Neural crest cell (in vitro differentiated cells): ENCODE measurements around the gene NFIX. TPM values are rescaled to one million over a fixed set of nuclear protein-coding genes. Genes with fewer than 3 reads are reported as not detected.

Source experiments
- DNase-seq: peaks from one replicate; pipeline ENCODE4 v3.0.0; 2021; ENCODE audit warnings: low read depth, mixed read lengths, low spot score
- H3K27ac Mint-ChIP-seq: one replicate; pipeline ENCODE4 v1.8.0; 2021; ENCODE audit warnings: mild to moderate bottlenecking, mixed read lengths; ENCODE audit not compliant: unreplicated experiment
- H3K27me3 Mint-ChIP-seq: 2 replicates; pipeline ENCODE4 v1.8.0; 2021; ENCODE audit warnings: low read depth, mild to moderate bottlenecking, mixed read lengths
- H3K36me3 Mint-ChIP-seq: 2 replicates; pipeline ENCODE4 v1.8.0; 2021; ENCODE audit warnings: low read depth, mild to moderate bottlenecking, mixed read lengths
- H3K4me1 Mint-ChIP-seq: 2 replicates; pipeline ENCODE4 v1.8.0; 2021; ENCODE audit warnings: mixed read lengths
- H3K4me3 Mint-ChIP-seq: one replicate; pipeline ENCODE4 v1.8.0; 2021; ENCODE audit warnings: mild to moderate bottlenecking, mixed read lengths
- H3K9me3 Mint-ChIP-seq: 2 replicates; pipeline ENCODE4 v1.8.0; 2021; ENCODE audit warnings: mixed read lengths
- total RNA-seq: library from RNA; stranded (reverse); gene quantifications from 2 replicates; pipeline ENCODE4 v1.2.1, GENCODE V29; 2021
- TF ChIP-seq, protein P1 (sequence below): fragments of 200-600 bp; sonication (generic); conservative IDR thresholded peaks from 2 replicates; pipeline ENCODE4 v1.5.0; 2021; ENCODE audit warnings: antibody characterized with exemption, mild to moderate bottlenecking

Gene NFIX
- total RNA-seq, 1 donor from 2014 or later = 0.68 TPM

DNA sequence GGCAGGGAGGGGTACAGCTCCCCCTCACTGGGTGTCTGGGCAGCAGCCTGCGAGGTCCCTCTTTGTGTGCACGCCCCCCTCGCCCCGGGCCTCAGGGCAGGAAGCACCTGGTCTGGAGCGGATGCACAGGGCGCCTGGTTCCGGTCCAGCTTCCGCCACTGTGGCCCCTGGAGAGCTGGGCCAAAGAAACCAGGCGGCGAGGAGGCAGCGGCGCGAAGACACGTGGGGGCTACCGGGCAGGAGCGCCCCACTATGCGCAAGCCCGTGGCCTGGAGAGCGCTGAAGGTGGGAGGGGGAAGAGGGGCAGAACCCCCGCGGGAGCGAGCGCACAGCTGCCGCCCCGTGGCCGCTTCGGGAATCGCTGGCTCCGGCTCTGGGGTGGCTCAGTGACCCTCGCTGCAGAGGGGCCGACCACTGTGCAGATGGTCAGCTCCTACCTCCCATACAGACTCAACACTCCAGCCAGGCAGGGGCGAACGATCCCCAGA lies 109.1 kb downstream of the NFIX start:
- H3K27ac Mint-ChIP-seq = no peak overlapping the region
- TF ChIP-seq, protein P1, sequence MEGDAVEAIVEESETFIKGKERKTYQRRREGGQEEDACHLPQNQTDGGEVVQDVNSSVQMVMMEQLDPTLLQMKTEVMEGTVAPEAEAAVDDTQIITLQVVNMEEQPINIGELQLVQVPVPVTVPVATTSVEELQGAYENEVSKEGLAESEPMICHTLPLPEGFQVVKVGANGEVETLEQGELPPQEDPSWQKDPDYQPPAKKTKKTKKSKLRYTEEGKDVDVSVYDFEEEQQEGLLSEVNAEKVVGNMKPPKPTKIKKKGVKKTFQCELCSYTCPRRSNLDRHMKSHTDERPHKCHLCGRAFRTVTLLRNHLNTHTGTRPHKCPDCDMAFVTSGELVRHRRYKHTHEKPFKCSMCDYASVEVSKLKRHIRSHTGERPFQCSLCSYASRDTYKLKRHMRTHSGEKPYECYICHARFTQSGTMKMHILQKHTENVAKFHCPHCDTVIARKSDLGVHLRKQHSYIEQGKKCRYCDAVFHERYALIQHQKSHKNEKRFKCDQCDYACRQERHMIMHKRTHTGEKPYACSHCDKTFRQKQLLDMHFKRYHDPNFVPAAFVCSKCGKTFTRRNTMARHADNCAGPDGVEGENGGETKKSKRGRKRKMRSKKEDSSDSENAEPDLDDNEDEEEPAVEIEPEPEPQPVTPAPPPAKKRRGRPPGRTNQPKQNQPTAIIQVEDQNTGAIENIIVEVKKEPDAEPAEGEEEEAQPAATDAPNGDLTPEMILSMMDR = peak; percentile 61
- H3K4me1 Mint-ChIP-seq = peaks cover 6% of the 10 kb centered on the region
- no peak overlapping the region for H3K4me3 Mint-ChIP-seq
- peak; percentile 56 for DNase-seq
- no peaks in the 10 kb centered on the region for H3K9me3 Mint-ChIP-seq
- H3K27me3 Mint-ChIP-seq = peaks cover 35% of the 10 kb centered on the region
- peaks cover 4% of the 10 kb centered on the region for H3K36me3 Mint-ChIP-seq

DNA sequence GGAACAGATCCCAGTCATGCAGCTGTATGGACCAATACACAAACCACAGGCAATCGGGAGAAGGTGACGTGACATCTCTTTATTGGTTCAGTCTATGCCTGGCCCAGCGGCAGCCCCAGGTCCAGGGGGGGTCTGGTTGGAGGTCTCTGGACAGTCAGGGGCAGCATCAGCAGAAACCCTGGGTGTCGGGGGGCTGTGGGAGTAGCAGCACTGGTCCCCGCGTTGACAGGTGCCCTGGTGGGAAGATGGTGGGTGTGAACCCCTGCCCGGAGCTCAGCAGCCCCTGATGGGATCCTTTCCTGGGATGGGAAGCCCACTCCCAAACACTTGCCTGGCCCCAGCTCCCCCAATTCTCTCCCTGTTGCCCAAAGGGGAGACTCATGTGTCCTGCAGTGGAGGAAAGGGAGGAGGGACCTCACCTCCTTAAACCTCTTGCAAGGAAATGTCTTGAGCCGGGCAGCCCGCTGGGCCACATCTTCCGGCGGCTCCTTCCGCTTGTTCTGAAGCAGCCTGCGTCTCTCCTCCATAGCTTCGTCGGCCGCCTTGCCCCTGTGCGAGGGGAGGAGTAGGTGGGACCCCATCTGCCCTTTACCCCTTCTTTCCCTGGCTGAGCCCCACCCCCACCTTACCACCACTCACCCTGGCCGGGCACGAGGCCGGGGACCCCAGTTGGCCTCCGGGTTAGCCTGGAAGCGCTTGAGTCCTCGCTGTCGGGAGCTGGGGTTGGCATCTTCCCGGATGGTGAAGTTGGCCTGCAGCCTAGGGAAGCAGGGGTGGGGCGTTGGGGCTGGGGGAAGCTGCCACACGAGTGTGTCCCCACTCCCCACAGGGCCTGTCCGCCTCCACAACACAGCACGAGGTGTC lies 109.8 kb downstream of the NFIX start:
- H3K4me1 Mint-ChIP-seq = peaks cover 2% of the 10 kb centered on the region
- H3K27ac Mint-ChIP-seq = no peak overlapping the region
- no peak for DNase-seq
- no peak overlapping the region for H3K4me3 Mint-ChIP-seq
- H3K36me3 Mint-ChIP-seq = peaks cover 2% of the 10 kb centered on the region
- no peaks in the 10 kb centered on the region for H3K9me3 Mint-ChIP-seq
- TF ChIP-seq, protein P1 = no peak
- peaks cover 28% of the 10 kb centered on the region for H3K27me3 Mint-ChIP-seq

- H3K36me3 Mint-ChIP-seq = no peaks in the 10 kb centered on the region
- TF ChIP-seq, protein P1 = no peak
- H3K4me1 Mint-ChIP-seq = no peaks in the 10 kb centered on the region
- no peaks in the 10 kb centered on the region for H3K9me3 Mint-ChIP-seq
- no peak overlapping the region for H3K4me3 Mint-ChIP-seq
- DNase-seq = no peak
- no peak overlapping the region for H3K27ac Mint-ChIP-seq
- no peaks in the 10 kb centered on the region for H3K27me3 Mint-ChIP-seq
These were observed 114.3 kb downstream of the NFIX start for GRCh38 chr19:13109361-13110098.

DNA sequence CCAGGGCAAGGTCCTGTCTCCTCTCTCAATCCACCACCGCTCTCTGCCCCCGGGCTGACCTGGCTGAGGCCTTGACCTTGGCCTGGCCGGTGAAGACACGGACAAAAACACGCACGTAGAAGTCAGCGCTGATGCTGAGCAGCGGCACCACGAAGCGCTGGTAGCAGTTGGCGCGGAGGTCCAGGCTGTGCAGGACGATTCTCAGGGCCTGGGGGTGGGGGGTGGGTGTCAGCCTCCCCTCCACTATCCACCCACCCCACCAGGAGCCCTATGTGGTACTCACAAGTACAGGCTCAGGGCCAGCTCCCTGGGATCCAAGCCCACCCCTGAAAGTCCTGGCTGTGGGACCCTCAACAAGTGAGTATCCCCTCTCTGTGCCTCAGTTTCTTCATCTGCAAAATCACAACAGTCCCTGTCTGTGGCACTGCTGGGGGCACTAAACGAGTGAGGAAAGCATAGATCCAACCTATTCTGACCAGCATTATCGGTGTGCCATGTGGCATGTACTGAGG lies 114.9 kb downstream of the NFIX start:
- Mint-ChIP-seq H3K36me3 (no peaks in the 10 kb centered on the region), H3K4me3 (no peak overlapping the region), H3K27ac (no peak overlapping the region), H3K9me3 (no peaks in the 10 kb centered on the region), H3K27me3 (no peaks in the 10 kb centered on the region), H3K4me1 (no peaks in the 10 kb centered on the region)
- no peak for DNase-seq
- TF ChIP-seq, protein P1 = no peak

DNA sequence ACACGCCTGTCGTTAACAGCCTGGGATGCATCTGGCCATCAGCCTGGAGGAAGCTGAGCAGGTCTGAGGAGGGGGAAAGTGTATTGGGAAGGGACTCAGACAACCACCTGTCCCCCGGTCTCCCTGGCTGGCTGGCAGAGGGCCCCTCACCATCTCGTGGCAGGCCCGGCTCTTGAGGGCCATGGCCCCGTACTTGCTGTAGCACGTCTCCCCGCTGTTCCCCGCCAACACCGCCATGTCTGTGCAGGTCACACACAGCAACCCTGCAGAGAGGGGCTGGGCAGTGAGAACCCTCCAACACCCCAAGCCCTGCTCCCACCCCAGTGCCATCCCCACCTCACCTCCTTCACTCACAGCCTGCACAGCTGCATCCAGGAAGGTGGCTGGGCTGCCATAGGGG lies 117.3 kb downstream of the NFIX start:
- H3K36me3 Mint-ChIP-seq = no peaks in the 10 kb centered on the region
- no peak for DNase-seq
- H3K4me1 Mint-ChIP-seq = peaks cover 17% of the 10 kb centered on the region
- no peak overlapping the region for H3K4me3 Mint-ChIP-seq
- TF ChIP-seq, protein P1 = no peak
- H3K27me3 Mint-ChIP-seq = peaks cover 2% of the 10 kb centered on the region
- no peak overlapping the region for H3K27ac Mint-ChIP-seq
- H3K9me3 Mint-ChIP-seq = no peaks in the 10 kb centered on the region
